SK-N-SH treated with all-trans-retinoic acid at 6 μM for 48 hours (cell line): ENCODE data around the gene SMPD3.

Source experiments
- ATAC-seq: fragments of 200-7000 bp; cut with Tn5 transposase; 3 replicates; pipeline ENCODE4 v1.9.1; 2020; ENCODE audit warnings: mild to moderate bottlenecking, moderate library complexity
- ARNTL ChIP-seq: fragments of 450-650 bp; formaldehyde crosslinking; IDR thresholded peaks from 2 replicates; pipeline ENCODE4 v1.5.0; 2020; ENCODE audit warnings: low read depth, mild to moderate bottlenecking, moderate library complexity, borderline replicate concordance
- CREB5 ChIP-seq: fragments of 250-450 bp; sonication (Bioruptor Pico); IDR thresholded peaks from 2 replicates; pipeline ENCODE4 v1.5.1; 2020; ENCODE audit warnings: low read depth, mild to moderate bottlenecking, moderate library complexity
- CSDC2 ChIP-seq: fragments of 250-450 bp; sonication (Bioruptor Pico); IDR thresholded peaks from 2 replicates; pipeline ENCODE4 v1.5.0; 2020; ENCODE audit warnings: mild to moderate bottlenecking, moderate library complexity
- ESRRG ChIP-seq: fragments of 250-450 bp; sonication (Bioruptor Pico); IDR thresholded peaks from 2 replicates; pipeline ENCODE4 v1.6.1; 2021; ENCODE audit warnings: mild to moderate bottlenecking
- GLIS3 ChIP-seq: fragments of 250-450 bp; sonication (Bioruptor Pico); IDR thresholded peaks from 2 replicates; pipeline ENCODE4 v1.5.0; 2020; ENCODE audit warnings: mild to moderate bottlenecking, moderate library complexity
- ISL1 ChIP-seq: fragments of 250-450 bp; sonication (Bioruptor Pico); IDR thresholded peaks from 2 replicates; pipeline ENCODE4 v2.1.2; 2022; ENCODE audit warnings: mild to moderate bottlenecking, moderate library complexity
- OSR1 ChIP-seq: fragments of 250-450 bp; sonication (Bioruptor Pico); IDR thresholded peaks from 2 replicates; pipeline ENCODE4 v1.8.0; 2022; ENCODE audit warnings: moderate library complexity, mild to moderate bottlenecking, inconsistent platforms
- PATZ1 ChIP-seq: fragments of 250-450 bp; sonication (Bioruptor Pico); IDR thresholded peaks from 2 replicates; pipeline ENCODE4 v1.8.0; 2020; ENCODE audit warnings: mild to moderate bottlenecking, moderate library complexity, borderline replicate concordance
- POU6F1 ChIP-seq: fragments of 250-450 bp; sonication (Bioruptor Pico); IDR thresholded peaks from 2 replicates; pipeline ENCODE4 v1.8.0; 2021; ENCODE audit warnings: low read depth, mild to moderate bottlenecking, moderate library complexity, borderline replicate concordance
- PPARA ChIP-seq: fragments of 250-450 bp; sonication (Bioruptor Pico); IDR thresholded peaks from 2 replicates; pipeline ENCODE4 v1.5.0; 2020; ENCODE audit warnings: mild to moderate bottlenecking, borderline replicate concordance
- RARB ChIP-seq: fragments of 250-450 bp; sonication (Bioruptor Pico); IDR thresholded peaks from 2 replicates; pipeline ENCODE4 v1.8.0; 2021; ENCODE audit warnings: mild to moderate bottlenecking, moderate library complexity
- SNAI2 ChIP-seq: fragments of 250-450 bp; sonication (Bioruptor Pico); IDR thresholded peaks from 2 replicates; pipeline ENCODE4 v1.5.0; 2020; ENCODE audit warnings: mild to moderate bottlenecking, moderate library complexity
- TCF4 ChIP-seq: fragments of 250-450 bp; sonication (Bioruptor Pico); IDR thresholded peaks from 2 replicates; pipeline ENCODE4 v1.8.0; 2021; ENCODE audit warnings: mild to moderate bottlenecking, moderate library complexity, borderline replicate concordance
- TOX ChIP-seq: fragments of 250-450 bp; sonication (Bioruptor Pico); IDR thresholded peaks from 2 replicates; pipeline ENCODE4 v1.8.0; 2021; ENCODE audit warnings: mild to moderate bottlenecking, moderate library complexity, borderline replicate concordance
- TSHZ2 ChIP-seq: fragments of 250-450 bp; sonication (Bioruptor Pico); IDR thresholded peaks from 2 replicates; pipeline ENCODE4 v1.5.0; 2020; ENCODE audit warnings: mild to moderate bottlenecking, moderate library complexity
- ZC3H10 ChIP-seq: fragments of 250-450 bp; sonication (Bioruptor Pico); IDR thresholded peaks from 2 replicates; pipeline ENCODE4 v1.5.1; 2021; ENCODE audit warnings: mild to moderate bottlenecking, moderate library complexity
- ZFP3 ChIP-seq: fragments of 250-450 bp; sonication (Bioruptor Pico); IDR thresholded peaks from 2 replicates; pipeline ENCODE4 v1.5.0; 2020; ENCODE audit warnings: mild to moderate bottlenecking, moderate library complexity
- ZFP30 ChIP-seq: fragments of 450-650 bp; formaldehyde crosslinking; IDR thresholded peaks from 2 replicates; pipeline ENCODE4 v1.5.0; 2022; ENCODE audit warnings: mild to moderate bottlenecking, moderate library complexity
- ZNF565 ChIP-seq: fragments of 450-650 bp; formaldehyde crosslinking; conservative IDR thresholded peaks from 2 replicates; pipeline ENCODE4 v1.5.0; 2020; ENCODE audit warnings: low read depth, mild to moderate bottlenecking, moderate library complexity
- ZNF70 ChIP-seq: fragments of 450-650 bp; formaldehyde crosslinking; IDR thresholded peaks from 2 replicates; pipeline ENCODE4 v1.5.0; 2020; ENCODE audit warnings: mild to moderate bottlenecking, moderate library complexity
- ZNF8 ChIP-seq: fragments of 450-650 bp; formaldehyde crosslinking; IDR thresholded peaks from 2 replicates; pipeline ENCODE4 v1.5.0; 2020; ENCODE audit warnings: mild to moderate bottlenecking, moderate library complexity

SMPD3 gene

GRCh38 chr16:68373528-68374245 is 74.6 kb downstream of the SMPD3 start (continued):
- no peak for TF ChIP-seq PATZ1 (CRISPR knock-in tag)
- TF ChIP-seq, all 23 proteins: peak for 0

- no peak for ATAC-seq
- TF ChIP-seq SNAI2 (no peak), ZFP3 (CRISPR knock-in tag) (no peak), ZNF565 (CRISPR knock-in tag) (no peak), ISL1 (no peak), POU6F1 (CRISPR knock-in tag) (no peak), TSHZ2 (CRISPR knock-in tag) (no peak), ESRRG (CRISPR knock-in tag) (no peak), TOX (CRISPR knock-in tag) (no peak), ZNF8 (no peak), ZFP30 (no peak), PPARA (CRISPR knock-in tag) (no peak)
- TF ChIP-seq, all 23 proteins: peak for 0
Observed at GRCh38 chr16:68372806-68373205, 75.5 kb downstream of the SMPD3 start.

- no peak for TF ChIP-seq ZC3H10 (CRISPR knock-in tag)
- TF ChIP-seq ESRRG (CRISPR knock-in tag): no peak
- TF ChIP-seq PATZ1 (CRISPR knock-in tag): no peak
- TF ChIP-seq RARB (CRISPR knock-in tag): no peak
- no peak for TF ChIP-seq ZFP30
- TF ChIP-seq SNAI2: no peak
- TF ChIP-seq CREB5: no peak
- TF ChIP-seq CSDC2 (CRISPR knock-in tag): no peak
- TF ChIP-seq GLIS3 (CRISPR knock-in tag): no peak
- ATAC-seq: no peak
Observed at GRCh38 chr16:68372381-68372720, 76.0 kb downstream of the SMPD3 start.

- ATAC-seq: no peak
- no peak for TF ChIP-seq ISL1
- TF ChIP-seq ZFP3 (CRISPR knock-in tag): no peak
- no peak for TF ChIP-seq OSR1 (CRISPR knock-in tag)
- TF ChIP-seq ZFP30: no peak
- TF ChIP-seq ARNTL (CRISPR knock-in tag): no peak
- TF ChIP-seq POU6F1 (CRISPR knock-in tag): no peak
- TF ChIP-seq TSHZ2 (CRISPR knock-in tag): no peak
- no peak for TF ChIP-seq ZC3H10 (CRISPR knock-in tag)
- no peak for TF ChIP-seq TCF4 (CRISPR knock-in tag)
- no peak for TF ChIP-seq ZNF70 (CRISPR knock-in tag)
- TF ChIP-seq CSDC2 (CRISPR knock-in tag): no peak
Observed at GRCh38 chr16:68371706-68372380, 76.5 kb downstream of the SMPD3 start.
